HPDE6-E6E7 (cell line): ENCODE measurements around the gene ZNF598.
"Not testable (repeated sequence)": the region's sequence is repeated elsewhere in the genome, so short reads cannot be mapped to it uniquely, and the experiment has no call there.

Experiments
- DNase-seq: peaks from one replicate; pipeline ENCODE4 v3.0.0; 2011; ENCODE audit warnings: missing footprints; ENCODE audit errors: extremely low spot score

Gene ZNF598

GRCh38 chr16:1958715-1959268 is 50.8 kb downstream of the ZNF598 start:
- DNase-seq, result no peak

DNA sequence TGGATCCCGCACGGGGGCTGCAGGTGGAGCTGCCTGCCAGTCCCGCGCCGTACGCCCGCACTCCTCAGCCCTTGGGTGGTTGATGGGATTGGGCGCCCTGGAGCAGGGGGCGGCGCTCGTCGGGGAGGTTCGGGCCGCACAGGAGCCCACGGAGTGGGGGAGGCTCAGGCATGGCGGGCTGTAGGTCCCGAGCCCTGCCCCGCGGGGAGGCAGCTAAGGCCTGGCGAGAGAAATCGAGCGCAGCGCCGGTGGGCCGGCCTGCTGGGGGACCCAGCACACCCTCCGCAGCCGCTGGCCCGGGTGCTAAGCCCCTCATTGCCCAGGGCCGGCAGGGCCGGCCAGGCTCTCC is 51.5 kb downstream of the ZNF598 start:
- DNase-seq, result not testable (repeated sequence)

DNA sequence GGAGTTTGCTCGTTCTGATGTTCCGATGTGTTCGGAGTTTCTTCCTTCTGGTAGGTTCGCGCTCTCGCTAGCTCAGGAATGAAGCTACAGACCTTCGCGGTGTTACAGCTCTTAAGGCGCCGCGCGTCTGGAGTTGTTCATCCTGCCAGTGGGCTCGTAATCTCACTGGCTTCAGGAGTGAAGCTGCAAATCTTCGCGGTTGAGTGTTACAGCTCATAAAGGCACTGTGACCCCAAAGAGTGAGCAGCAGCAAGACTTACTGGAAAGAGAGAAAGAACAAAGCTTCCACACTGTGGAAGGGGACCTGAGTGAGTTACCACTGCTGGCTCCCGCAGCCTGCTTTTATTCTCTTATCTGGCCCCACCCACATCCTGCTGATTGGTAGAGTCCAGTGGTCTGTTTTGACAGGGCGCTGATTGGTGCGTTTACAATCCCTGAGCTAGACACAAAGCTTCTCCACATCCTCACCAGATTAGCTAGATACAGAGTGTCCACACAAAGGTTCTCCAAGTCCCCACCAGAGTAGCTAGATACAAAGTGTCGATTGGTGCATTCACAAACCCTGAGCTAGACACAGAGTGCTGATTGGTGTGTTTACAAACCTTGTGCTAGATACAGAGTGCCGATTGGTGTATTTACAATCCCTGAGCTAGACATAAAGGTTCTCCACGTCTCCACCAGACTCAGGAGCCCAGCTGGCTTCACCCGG is 52.0 kb downstream of the ZNF598 start:
- not testable (repeated sequence) for DNase-seq

DNA sequence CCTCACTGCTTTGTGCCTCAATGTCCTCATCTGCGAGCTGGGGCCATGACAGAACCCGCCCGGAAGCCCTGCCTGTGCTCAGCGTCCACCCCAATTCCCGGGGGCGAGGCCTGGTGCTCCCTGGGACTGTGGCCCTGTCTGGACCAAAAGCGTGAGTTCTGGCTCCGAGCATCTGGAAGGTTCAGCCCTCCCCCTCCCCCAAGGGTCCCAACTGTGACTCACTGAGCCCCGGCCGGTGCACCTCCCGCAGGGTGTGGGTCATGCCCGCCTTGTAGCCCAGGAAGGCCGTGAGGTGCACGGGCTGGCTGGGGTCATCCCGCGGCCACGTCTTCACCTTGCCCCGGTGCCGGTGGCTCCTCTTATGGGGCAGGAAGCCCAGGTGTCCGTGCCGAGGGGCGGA is 55.9 kb downstream of the ZNF598 start:
- no peak for DNase-seq

GRCh38 chr16:1950559-1950958 is 59.1 kb downstream of the ZNF598 start:
- no peak for DNase-seq

DNA sequence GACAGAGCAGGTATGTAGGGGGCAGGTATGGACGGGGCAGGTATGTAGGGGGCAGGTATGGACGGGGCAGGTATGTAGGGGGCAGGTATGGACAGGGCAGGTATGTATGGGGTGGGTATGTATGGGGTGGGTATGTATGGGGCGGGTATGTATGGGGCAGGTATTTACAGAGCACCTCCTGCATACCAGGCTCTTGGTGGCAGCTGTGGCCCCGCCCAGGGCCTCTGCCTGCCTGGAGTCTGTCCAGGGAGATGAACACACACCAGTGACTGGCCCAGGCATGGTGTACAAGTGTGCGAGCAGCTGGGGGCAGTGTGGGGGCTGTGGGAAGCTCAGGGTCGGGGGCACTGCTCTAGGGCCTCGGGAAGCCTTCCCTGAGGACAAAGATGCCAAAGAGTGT is 59.6 kb downstream of the ZNF598 start:
- no peak for DNase-seq

DNA sequence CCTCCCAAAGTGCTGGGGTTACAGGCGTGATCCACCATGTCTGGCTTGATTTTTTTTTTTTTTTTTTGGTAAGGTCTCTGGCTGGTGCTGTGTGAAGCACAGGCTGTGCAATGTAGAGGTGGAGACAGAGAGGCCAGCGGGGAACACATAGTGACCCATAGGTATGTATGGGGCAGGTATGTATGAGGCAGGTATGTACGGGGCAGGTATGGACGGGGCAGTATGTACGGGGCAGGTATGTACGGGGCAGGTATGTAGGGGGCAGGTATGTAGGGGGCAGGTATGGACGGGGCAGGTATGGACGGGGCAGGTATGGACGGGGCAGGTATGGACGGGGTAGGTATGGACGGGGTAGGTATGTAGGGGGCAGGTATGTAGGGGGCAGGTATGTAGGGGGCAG is 60.1 kb downstream of the ZNF598 start:
- DNase-seq, result no peak
